Measurements from ENCODE around the gene ST3GAL5.

DNA sequence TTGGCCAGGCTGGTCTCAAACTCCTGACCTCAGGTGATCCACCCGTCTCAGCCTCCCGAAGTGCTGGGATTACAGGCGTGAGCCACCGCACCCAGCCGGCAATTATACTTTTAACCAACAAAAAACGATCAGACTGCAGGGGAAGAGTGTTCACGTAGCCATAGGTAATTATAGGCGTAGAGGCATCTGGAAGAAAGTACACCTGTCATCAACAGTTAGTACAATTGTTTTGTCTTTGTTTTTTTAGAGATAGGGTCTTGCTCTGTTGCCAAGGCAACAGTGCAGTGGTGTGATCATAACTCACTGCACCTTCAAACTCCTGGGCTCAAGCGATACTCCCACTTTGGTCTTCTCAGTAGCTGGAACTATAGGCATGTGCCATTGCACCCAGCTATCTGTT is 20.0 kb downstream of the ST3GAL5 start:
- TF ChIP-seq, protein P1, sequence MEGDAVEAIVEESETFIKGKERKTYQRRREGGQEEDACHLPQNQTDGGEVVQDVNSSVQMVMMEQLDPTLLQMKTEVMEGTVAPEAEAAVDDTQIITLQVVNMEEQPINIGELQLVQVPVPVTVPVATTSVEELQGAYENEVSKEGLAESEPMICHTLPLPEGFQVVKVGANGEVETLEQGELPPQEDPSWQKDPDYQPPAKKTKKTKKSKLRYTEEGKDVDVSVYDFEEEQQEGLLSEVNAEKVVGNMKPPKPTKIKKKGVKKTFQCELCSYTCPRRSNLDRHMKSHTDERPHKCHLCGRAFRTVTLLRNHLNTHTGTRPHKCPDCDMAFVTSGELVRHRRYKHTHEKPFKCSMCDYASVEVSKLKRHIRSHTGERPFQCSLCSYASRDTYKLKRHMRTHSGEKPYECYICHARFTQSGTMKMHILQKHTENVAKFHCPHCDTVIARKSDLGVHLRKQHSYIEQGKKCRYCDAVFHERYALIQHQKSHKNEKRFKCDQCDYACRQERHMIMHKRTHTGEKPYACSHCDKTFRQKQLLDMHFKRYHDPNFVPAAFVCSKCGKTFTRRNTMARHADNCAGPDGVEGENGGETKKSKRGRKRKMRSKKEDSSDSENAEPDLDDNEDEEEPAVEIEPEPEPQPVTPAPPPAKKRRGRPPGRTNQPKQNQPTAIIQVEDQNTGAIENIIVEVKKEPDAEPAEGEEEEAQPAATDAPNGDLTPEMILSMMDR (IDR thresholded peaks at IDR 0.05 in 8 of 11, conservative IDR thresholded peaks at IDR 0.05 in 3 of 11): no peak
- TF ChIP-seq POLR2A (IDR thresholded peaks at IDR 0.05) (no peak), POLR2AphosphoS5 (IDR thresholded peaks at IDR 0.05) (no peak)
